ENCODE measurements around the gene WASHC2A. TPM values are rescaled to one million over a fixed set of nuclear protein-coding genes. Genes with fewer than 3 reads are reported as not detected.
"Not testable (repeated sequence)": the region's sequence is repeated elsewhere in the genome, so short reads cannot be mapped to it uniquely, and the experiment has no call there.

WASHC2A gene
- polyA plus RNA-seq, 4 donors, result 46.0 to 83.0 (median 71.9) TPM

GRCh38 chr10:50063100-50063499 lies 4.7 kb upstream of the WASHC2A start:
- DNase-seq (ENCODE audit: low read depth in 4 of 4, low spot score in 3 of 4), result no peak

- DNase-seq (ENCODE audit: low read depth in 4 of 4, low spot score in 3 of 4), result not testable (repeated sequence)
Observed at GRCh38 chr10:50068352-50068659, 552 bp downstream of the WASHC2A start.

- not testable (repeated sequence) for DNase-seq (ENCODE audit: low read depth in 4 of 4, low spot score in 3 of 4)
Observed at GRCh38 chr10:50075139-50075538, 7.4 kb downstream of the WASHC2A start.

- DNase-seq (ENCODE audit: low read depth in 4 of 4, low spot score in 3 of 4), result not testable (repeated sequence)
Observed at GRCh38 chr10:50075544-50075943, 7.8 kb downstream of the WASHC2A start.

- DNase-seq (ENCODE audit: low read depth in 4 of 4, low spot score in 3 of 4), result not testable (repeated sequence)
Observed at GRCh38 chr10:50091304-50091703, 23.6 kb downstream of the WASHC2A start.

- DNase-seq (ENCODE audit: low read depth in 4 of 4, low spot score in 3 of 4), result not testable (repeated sequence)
Observed at GRCh38 chr10:50092928-50093327, 25.2 kb downstream of the WASHC2A start.

- DNase-seq (ENCODE audit: low read depth in 4 of 4, low spot score in 3 of 4), result not testable (repeated sequence)
Observed at GRCh38 chr10:50094630-50095029, 26.9 kb downstream of the WASHC2A start.

GRCh38 chr10:50095402-50095801 lies 27.6 kb downstream of the WASHC2A start:
- DNase-seq (ENCODE audit: low read depth in 4 of 4, low spot score in 3 of 4), result not testable (repeated sequence)

- not testable (repeated sequence) for DNase-seq (ENCODE audit: low read depth in 4 of 4, low spot score in 3 of 4)
Observed at GRCh38 chr10:50096722-50097121, 29.0 kb downstream of the WASHC2A start.

GRCh38 chr10:50098645-50099044 lies 30.9 kb downstream of the WASHC2A start:
- not testable (repeated sequence) for DNase-seq (ENCODE audit: low read depth in 4 of 4, low spot score in 3 of 4)

GRCh38 chr10:50101139-50101582 lies 33.4 kb downstream of the WASHC2A start:
- not testable (repeated sequence) for DNase-seq (ENCODE audit: low read depth in 4 of 4, low spot score in 3 of 4)

GRCh38 chr10:50101747-50102146 lies 34.0 kb downstream of the WASHC2A start:
- DNase-seq (ENCODE audit: low read depth in 4 of 4, low spot score in 3 of 4), result not testable (repeated sequence)

GRCh38 chr10:50102267-50102666 lies 34.5 kb downstream of the WASHC2A start:
- DNase-seq (ENCODE audit: low read depth in 4 of 4, low spot score in 3 of 4), result not testable (repeated sequence)

GRCh38 chr10:50108999-50109698 lies 41.4 kb downstream of the WASHC2A start:
- not testable (repeated sequence) for DNase-seq (ENCODE audit: low read depth in 4 of 4, low spot score in 3 of 4)

- DNase-seq (ENCODE audit: low read depth in 4 of 4, low spot score in 3 of 4), result not testable (repeated sequence)
Observed at GRCh38 chr10:50112419-50113112, 44.8 kb downstream of the WASHC2A start.

- not testable (repeated sequence) for DNase-seq (ENCODE audit: low read depth in 4 of 4, low spot score in 3 of 4)
Observed at GRCh38 chr10:50126765-50127164, 59.0 kb downstream of the WASHC2A start.

GRCh38 chr10:50127770-50128292 lies 60.1 kb downstream of the WASHC2A start:
- DNase-seq (ENCODE audit: low read depth in 4 of 4, low spot score in 3 of 4), result not testable (repeated sequence)

GRCh38 chr10:50131245-50131965 lies 63.7 kb downstream of the WASHC2A start:
- DNase-seq (ENCODE audit: low read depth in 4 of 4, low spot score in 3 of 4), result not testable (repeated sequence)

- not testable (repeated sequence) for DNase-seq (ENCODE audit: low read depth in 4 of 4, low spot score in 3 of 4)
Observed at GRCh38 chr10:50132322-50132721, 64.6 kb downstream of the WASHC2A start.

- DNase-seq (ENCODE audit: low read depth in 4 of 4, low spot score in 3 of 4), result not testable (repeated sequence)
Observed at GRCh38 chr10:50132841-50133240, 65.1 kb downstream of the WASHC2A start.

All from left renal pelvis (tissue), 4 donors.